Measurements from ENCODE around the gene ZNF880.
A peak's percentile ranks its signal among the peaks of the same experiment; 100 is the strongest.
"Not testable (repeated sequence)": the region's sequence is repeated elsewhere in the genome, so short reads cannot be mapped to it uniquely, and the experiment has no call there.

The ZNF880 gene

DNA sequence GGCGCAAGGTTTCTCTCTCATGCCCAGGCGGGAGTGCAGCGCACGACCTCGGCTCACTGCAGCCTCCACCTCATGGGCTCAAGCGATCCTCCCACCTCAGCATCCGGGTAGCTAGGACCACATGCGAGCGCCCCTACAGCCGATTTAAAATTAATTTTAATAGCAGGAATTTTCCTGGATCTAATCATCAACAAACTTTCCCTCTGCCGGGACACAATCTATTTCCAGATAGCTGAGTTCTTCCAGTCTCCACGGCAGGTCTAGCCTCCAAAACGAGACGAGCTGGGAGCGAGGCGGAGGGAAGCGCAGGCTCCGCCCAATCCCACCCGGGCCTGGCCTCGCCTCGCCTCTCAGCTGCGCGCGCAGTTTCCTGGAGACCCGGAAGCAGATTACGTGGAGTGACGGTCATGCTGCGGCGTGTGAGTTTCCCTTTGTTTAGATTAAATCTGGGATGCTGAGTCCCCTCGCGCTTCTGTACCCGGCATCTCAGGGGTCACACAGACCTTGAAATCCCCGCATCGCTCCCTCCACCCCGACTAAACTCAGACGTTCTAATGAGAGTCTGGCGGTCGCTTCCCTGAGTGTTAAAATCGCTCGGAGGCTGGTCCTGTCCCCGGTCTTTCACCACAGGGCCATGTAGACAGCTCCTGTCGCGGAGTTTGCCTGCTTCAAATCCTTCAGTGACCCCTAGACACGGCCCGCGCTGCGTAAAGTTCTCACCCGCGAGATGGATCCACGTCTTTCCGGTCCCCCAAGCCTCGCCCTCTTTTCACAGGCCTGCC, at the start of gene ZNF880:
Gene ZNF880, plus strand, starts transcription at position 365 of the 782 bp plus-strand sequence. Its CDS starts 43 bp downstream, at position 408.
- peak; percentile 95 for DNase-seq

DNA sequence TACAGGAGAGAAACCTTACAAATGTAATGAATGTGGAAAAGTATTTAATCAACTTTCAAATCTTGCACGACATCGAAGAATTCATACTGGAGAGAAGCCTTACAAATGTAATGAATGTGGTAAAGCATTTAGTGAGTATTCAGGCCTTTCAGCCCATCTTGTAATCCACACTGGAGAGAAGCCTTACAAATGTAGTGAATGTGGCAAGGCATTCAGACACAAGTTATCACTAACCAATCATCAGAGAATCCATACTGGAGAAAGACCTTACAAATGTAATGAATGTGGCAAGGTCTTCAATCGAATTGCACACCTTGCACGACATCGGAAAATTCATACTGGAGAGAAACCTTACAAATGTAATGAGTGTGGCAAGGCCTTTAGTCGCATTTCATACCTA, 47.3 kb upstream of the ZNF880 start:
- DNase-seq: no peak

DNA sequence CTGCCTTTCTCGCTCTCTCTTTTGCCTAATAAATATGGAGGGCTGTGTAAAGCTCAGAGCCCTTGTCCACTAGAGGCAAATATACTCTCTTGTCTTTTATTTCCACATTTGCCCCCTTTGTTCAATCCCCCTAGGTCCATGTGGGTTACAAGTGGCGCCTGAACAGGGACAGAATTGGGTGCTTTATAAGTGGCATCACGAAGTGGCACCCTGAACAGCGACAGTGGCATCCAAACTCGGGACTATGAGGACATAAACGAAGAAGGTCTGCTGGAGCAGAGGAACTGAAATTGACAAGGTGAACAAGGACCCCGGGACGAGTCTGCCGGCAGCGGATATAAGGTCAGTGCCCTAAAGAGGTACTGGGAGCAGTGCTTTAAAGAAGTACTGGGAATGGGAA, 38.0 kb upstream of the ZNF880 start:
- no peak for DNase-seq

- DNase-seq: no peak
Observed at GRCh38 chr19:52335768-52336116, 34.0 kb upstream of the ZNF880 start.

DNA sequence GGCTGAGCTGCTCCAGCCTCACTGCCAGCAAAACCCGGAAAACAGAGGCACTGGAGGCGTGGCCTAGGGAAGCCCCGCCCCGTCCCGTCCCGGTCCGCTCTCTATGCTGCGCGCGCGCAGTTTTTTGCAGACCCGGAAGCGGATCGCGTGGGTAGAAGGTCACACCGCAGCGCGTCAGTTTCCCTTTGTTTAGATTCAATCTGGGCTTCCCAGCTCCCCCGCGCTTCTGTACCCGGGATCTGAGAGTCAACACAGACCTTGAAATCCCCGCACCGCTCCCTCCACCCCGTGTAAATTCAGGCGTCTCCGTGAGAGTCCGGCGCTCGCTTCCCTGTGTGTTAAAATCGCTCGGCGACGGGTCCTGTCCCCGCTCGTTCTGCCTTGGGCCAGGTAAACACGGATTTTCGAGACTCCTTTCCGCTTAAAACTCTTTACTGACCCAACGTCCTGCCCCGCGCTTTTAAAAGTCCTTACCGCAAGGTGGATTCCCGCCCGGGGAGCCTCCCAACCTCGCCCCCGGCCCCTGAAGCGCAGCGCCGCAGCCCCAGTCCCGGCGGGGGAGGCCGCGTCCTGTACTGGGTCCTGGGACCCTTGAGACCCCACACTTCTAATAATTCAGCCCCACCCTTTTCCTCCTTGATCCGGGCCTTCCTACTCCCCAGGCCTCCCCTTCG, 33.5 kb upstream of the ZNF880 start, which contains the start of gene ZNF610:
Gene ZNF610, plus strand, starts transcription at position 127 of the 674 bp plus-strand sequence. CDS start 12,930 bp downstream, outside the sequence.
- DNase-seq: peak; percentile 93

DNA sequence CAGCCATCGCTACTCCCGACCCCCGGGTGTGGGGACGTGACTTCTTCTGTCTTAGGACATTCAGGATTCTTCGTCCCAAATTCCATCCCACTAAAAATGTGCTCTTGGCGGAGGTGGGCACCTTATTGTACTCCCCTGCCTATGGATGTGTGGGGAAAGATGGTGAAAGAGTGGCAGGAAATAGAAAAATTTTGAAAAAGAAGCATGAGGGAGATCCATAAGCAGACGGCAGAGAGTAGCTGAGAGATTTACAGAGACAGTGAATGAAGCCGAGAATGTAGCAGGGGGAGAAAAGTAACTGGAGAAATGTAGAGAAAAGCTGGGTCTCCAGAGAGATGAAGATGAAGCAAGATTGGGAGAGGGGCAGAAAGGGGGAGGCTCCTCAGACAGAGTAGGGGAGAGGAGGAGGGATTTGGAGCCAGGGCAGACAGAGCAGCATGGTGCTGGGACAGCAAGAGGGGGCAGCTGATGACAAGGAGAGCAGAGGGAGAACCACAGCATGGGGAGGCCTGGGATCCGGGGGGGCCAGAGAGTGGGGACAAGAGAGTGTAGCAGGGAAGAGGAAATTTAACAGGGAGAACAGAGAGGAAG, 32.8 kb upstream of the ZNF880 start:
- no peak for DNase-seq

DNA sequence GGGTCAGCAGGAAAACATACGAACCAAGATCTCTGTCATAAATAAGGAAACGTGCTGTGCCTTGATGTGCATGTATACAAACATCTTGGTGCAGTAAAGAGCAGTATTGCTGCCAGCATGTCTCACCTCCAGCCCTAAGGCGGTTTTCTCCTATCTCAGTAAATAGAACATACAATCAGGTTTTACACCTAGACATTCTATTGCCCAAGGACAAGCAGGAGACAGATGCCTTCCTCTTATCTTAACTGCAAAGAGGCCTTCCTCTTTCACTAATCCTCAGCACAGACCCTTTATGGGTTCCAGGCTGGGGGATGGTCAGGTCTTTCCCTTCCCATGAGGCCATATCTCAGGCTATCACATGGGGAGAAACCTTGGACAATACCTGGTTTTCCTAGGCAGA, 30.7 kb upstream of the ZNF880 start:
- not testable (repeated sequence) for DNase-seq

DNA sequence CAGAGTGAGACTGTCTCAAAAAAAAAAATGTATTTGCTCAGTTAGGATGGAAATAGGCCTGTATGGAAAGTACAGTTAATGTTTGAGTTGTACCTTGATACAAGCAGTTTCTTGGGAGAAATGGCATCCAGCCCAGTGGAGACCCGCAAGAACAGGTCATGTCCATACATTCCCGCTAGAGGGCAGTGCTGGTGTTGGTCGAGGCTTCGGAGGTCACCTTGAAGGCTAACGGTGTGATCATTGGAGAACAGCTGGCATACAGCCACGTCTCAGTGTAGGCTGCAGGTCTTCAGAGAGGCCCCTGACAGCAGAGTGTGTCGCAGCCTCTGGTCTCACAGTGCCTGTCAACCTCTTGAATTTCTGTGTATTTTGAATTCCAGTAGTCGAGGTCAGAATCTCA, 26.2 kb upstream of the ZNF880 start:
- peak; percentile 66 for DNase-seq

DNA sequence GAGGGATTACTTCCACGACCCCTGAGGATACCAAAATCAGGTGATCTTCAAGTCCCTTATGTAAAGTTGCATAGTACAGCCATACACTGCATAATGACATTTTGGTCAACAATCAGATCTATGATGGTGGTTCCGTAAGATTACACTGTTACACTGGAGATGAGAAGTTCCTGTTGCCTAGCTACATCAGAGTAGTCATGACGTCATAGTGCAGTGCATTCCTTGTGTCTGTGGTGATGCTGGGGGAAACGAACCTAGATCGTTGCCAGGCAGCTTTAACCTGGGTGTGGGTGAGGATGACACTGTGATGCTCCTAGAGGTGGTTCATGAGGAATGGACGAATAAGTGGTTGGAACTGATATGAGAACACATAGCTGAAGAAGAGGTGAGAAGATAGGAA, 24.6 kb upstream of the ZNF880 start:
- no peak for DNase-seq

GRCh38 chr19:52351512-52351911, 18.2 kb upstream of the ZNF880 start:
- DNase-seq: peak; percentile 16

DNA sequence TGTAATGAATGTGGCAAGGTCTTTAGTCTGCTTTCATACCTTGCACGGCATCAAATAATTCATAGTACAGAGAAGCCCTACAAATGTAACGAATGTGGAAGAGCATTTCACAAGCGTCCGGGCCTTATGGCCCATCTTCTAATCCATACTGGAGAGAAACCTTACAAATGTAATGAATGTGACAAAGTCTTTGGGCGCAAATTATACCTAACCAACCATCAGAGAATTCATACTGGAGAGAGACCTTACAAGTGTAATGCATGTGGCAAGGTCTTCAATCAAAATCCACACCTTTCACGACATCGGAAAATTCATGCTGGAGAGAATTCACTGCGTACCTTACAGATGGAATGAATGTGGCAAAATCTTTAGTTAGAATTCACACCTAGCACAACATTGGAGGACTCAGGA, 3.3 kb upstream of the ZNF880 start:
- DNase-seq: no peak

- no peak for DNase-seq
Observed at GRCh38 chr19:52370341-52370710, 603 bp downstream of the ZNF880 start.

DNA sequence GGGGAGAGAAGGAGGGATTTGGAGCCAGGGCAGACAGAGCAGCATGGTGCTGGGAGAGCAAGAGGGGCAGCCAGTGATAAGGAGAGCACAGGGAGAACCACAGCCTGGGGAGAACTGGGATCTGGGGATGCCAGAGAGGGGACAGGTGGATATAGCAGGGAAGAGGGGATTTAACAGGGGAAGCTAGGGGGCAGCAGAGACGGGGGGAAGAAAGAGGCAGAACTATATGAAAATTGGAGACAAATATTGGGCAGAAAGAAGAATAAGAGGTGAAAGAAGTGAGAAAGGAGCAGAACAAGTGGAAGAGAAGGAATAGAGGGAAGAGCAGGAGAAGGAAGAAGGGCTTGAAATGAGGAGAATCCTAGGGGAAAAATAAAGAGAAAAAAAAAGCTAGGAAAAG, 21.4 kb downstream of the ZNF880 start:
- DNase-seq: no peak

DNA sequence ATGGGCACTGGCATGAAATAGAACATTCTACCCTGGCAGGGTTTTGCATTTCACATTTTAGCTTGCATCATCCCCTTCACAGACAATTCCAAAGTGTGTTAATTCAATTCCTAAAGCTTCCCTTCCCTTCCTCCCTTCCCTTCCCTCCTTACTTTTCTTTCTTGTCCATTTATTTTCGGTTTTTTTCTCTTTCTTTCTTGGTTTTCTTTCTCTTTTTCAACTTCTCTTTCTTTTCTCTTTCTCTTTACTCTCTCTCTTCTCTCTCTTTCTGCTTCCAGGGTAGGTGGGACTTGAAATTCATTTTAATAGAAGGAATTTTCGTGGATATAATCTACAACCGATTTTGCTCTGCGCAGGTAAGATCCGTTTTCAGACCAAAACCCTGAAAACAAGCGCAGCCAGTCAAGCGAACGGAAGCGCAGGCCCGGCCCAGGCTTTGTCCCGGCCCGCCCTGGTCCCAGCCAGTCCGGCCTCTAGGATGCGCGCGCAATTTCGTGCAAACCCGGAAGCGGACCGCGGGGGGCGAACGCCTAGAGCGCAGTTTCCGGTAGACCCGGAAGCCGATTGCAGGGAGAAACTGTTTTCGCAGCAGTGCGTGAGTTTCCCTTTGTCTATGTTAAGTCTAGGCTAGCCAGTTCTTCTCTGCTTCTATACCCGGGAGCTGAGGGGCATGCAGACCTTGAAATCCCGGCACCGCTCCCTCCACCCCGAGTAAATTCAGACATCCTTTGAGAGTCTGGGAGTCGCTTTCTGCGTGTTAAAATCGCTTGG, 27.8 kb downstream of the ZNF880 start, which contains the start of gene ZNF528:
Gene ZNF528, plus strand, starts transcription at position 540 of the 771 bp plus-strand sequence. CDS start 4,165 bp downstream, outside the sequence.
- peak; percentile 97 for DNase-seq

DNA sequence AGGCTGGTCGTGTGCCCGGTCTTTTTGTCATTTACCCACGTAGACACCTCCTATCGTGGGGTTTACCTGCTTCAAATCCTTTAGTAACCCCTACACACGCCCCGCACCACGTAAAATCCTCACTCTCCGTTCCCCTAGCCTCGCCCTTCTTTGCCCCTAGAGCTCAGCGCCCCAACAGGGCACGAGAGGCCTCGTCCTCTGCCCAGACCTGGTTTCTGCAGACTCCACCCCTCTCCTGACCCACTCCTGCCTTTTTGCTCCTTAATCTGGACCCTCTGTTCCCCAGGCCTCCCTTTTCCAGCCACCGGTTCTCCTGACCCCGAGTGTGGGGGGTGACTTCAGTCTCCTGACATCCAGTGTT, 28.3 kb downstream of the ZNF880 start:
- peak; percentile 22 for DNase-seq

GRCh38 chr19:52410276-52410675, 40.6 kb downstream of the ZNF880 start:
- DNase-seq: no peak

DNA sequence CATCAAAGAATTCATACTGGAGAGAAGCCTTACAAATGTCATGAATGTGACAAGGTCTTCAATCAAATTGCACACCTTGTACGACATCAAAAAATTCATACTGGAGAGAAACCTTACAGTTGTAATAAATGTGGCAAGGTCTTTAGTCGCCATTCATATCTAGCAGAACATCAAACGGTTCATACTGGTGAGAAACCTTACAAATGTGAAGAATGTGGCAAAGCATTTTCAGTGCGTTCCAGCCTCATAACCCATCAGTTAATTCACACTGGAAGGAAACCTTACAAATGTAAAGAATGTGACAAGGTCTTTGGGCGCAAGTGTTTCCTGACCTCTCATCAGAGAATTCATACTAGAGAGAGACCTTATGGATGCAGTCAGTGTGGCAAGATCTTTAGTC, 46.0 kb downstream of the ZNF880 start:
- no peak for DNase-seq

- no peak for DNase-seq
Observed at GRCh38 chr19:52428937-52429336, 59.2 kb downstream of the ZNF880 start, which contains the start of gene ZNF534. TSS of gene ZNF534 (plus strand) at chr19:52429148. CDS start at chr19:52431475, 2,327 bp downstream.

All from activated CD4-positive, alpha-beta T cell treated with anti-CD3 and anti-CD28 coated beads for 48 hours (primary cell).